HepG2 (cell line): ENCODE data around the gene TFPI. TPM values are rescaled to one million over a fixed set of nuclear protein-coding genes. Genes with fewer than 3 reads are reported as not detected.

Experiments used
- ATAC-seq: fragments of 200-7000 bp; cut with Tn5 transposase; 3 replicates; pipeline ENCODE4 v1.9.1; 2020; ENCODE audit warnings: mild to moderate bottlenecking, moderate library complexity
- BruUV-seq: library from RNA; stranded (reverse); fragments of 400-500 nt; replicated peaks from 2 replicates; lab custom pipeline; 2021; lab: Mats Ljungman, UMichigan
- CTCF ChIA-PET: fragments of 300-600 bp; formaldehyde crosslinking; extraction: SDS; loops from one replicate; lab custom pipeline; 2021; ENCODE audit warnings: low total read pairs, inconsistent platforms, low intra/inter-chr PET ratio; lab: Yijun Ruan, JAX
- POLR2A ChIA-PET: fragments of 350-600 bp; sonication (Branson Sonifier 250); formaldehyde crosslinking; loops from one replicate; lab custom pipeline; 2020; ENCODE audit warnings: antibody characterized with exemption, inconsistent platforms; lab: Yijun Ruan, JAX
- DNase-seq: peaks from one replicate; pipeline ENCODE4 v3.0.0-alpha.2; 2015; ENCODE audit warnings: low spot score
- FAIRE-seq: peaks from 3 replicates; lab custom pipeline; 2011; peaks lifted over from hg19 to GRCh38; lab: Jason Lieb, UNC
- H2AFZ ChIP-seq: one replicate; pipeline ENCODE4 v1.6.1; 2011; ENCODE audit warnings: low read length, inconsistent platforms
- H3K27ac ChIP-seq: fragments of 300-600 bp; 3 replicates; pipeline ENCODE4 v1.8.0; 2011; ENCODE audit warnings: mixed run types, mild to moderate bottlenecking, mixed read lengths, low read length, inconsistent platforms; ENCODE audit not compliant: insufficient read depth; ENCODE audit errors: extremely low read length
- H3K27me3 ChIP-seq, 2 experiments: fragments of 200-600 bp in 1 of 2; 2 replicates in 1 of 2; 3 replicates in 1 of 2; pipeline versions ENCODE4 v1.6.0 to v1.8.0; 2011; ENCODE audit warnings: low read length in 2 of 2, mild to moderate bottlenecking in 2 of 2, moderate library complexity in 2 of 2, inconsistent platforms in 1 of 2; ENCODE audit not compliant: insufficient read depth in 2 of 2, control insufficient read depth in 1 of 2
- H3K36me3 ChIP-seq, 2 experiments: fragments of 200-600 bp in 1 of 2; replicated peaks in 1 of 2; 2 replicates in 1 of 2; 3 replicates in 1 of 2; pipeline versions ENCODE4 v1.5.1 to v1.8.0; 2011; ENCODE audit warnings: low read length in 2 of 2, inconsistent platforms in 1 of 2; ENCODE audit not compliant: insufficient read depth in 2 of 2, control insufficient read depth in 1 of 2
- H3K4me1 ChIP-seq: 2 replicates; pipeline ENCODE4 v1.5.1; 2012; ENCODE audit warnings: low read length, inconsistent platforms; ENCODE audit not compliant: insufficient read depth
- H3K4me2 ChIP-seq: 2 replicates; pipeline ENCODE4 v1.6.0; 2011; ENCODE audit warnings: low read depth, low read length, inconsistent platforms
- H3K4me3 ChIP-seq, 3 experiments: fragments of 200-600 bp in 1 of 3; sonication (generic), shearing (Covaris generic) in 1 of 3; replicated peaks in 1 of 3; 2 replicates each; pipeline ENCODE4 v1.5.1; 2011 to 2016; ENCODE audit warnings: low read length in 3 of 3, inconsistent platforms in 2 of 3, low read depth in 2 of 3, mild to moderate bottlenecking in 2 of 3, control low read depth in 1 of 3, mixed read lengths in 1 of 3; ENCODE audit not compliant: insufficient read depth in 1 of 3
- H3K79me2 ChIP-seq: one replicate; pipeline ENCODE4 v1.6.1; 2011; ENCODE audit warnings: low read length, inconsistent platforms; ENCODE audit not compliant: insufficient read depth
- H3K9ac ChIP-seq: 2 replicates; pipeline ENCODE4 v1.6.0; 2011; ENCODE audit warnings: mild to moderate bottlenecking, low read depth, low read length, inconsistent platforms; ENCODE audit not compliant: insufficient read depth
- H3K9me3 ChIP-seq: 2 replicates; pipeline ENCODE4 v1.5.1; 2012; ENCODE audit warnings: mild to moderate bottlenecking, low read length
- H4K20me1 ChIP-seq: 2 replicates; pipeline ENCODE4 v1.6.0; 2011; ENCODE audit warnings: inconsistent platforms, mild to moderate bottlenecking, low read length, moderate library complexity; ENCODE audit not compliant: insufficient read depth
- POLR2AphosphoS5 ChIP-seq: IDR thresholded peaks from 2 replicates; pipeline ENCODE4 v1.6.1; 2012; ENCODE audit warnings: low read depth, low read length
- TRIM24 ChIP-seq: sonication (generic); formaldehyde crosslinking; IDR thresholded peaks from 2 replicates; pipeline ENCODE4 v1.8.0; 2022; ENCODE audit warnings: mild to moderate bottlenecking, missing genetic modification reagents
- ZNF160 ChIP-seq: sonication (generic); formaldehyde crosslinking; IDR thresholded peaks from 2 replicates; pipeline ENCODE4 v1.8.0; 2022; ENCODE audit warnings: mild to moderate bottlenecking, inconsistent platforms, missing genetic modification reagents
- WGBS: methylation state at CpG from one replicate; pipeline ENCODE4 v1.1.6; 2017; ENCODE audit warnings: low lambda C conversion rate; 5-methylcytosine and 5-hydroxymethylcytosine counted together
- in situ Hi-C: cut with HindIII; loops from 2 replicates; pipeline ENCODE4 v1.10.0; 2017; ENCODE audit warnings: low pct_unique_long_range_greater_than_20kb; ENCODE audit not compliant: extremely low pct_ligation_motif_present
- intact Hi-C: fragments of 100-400 bp; cut with micrococcal nuclease; formaldehyde crosslinking; loops from one replicate; pipeline ENCODE4 v1.10.0; 2022; ENCODE audit not compliant: unreplicated experiment
- polyA plus RNA-seq, 8 experiments: library from polyadenylated mRNA; depleted of rRNA in 3 of 8; stranded (reverse) in 7 of 8; unstranded in 1 of 8; fragments of >200 nt; fragmentation: Illumina TruSeq in 4 of 8; extraction: Trizol in 4 of 8; gene quantifications; 2 replicates each; pipeline versions ENCODE4 v1.2.1 to v1.2.3, GENCODE V29; 2011 to 2016; ENCODE audit warnings: low read depth in 4 of 8, missing spikeins in 1 of 8, mixed read lengths in 1 of 8; ENCODE audit not compliant: insufficient read depth in 1 of 8
- total RNA-seq, 5 experiments: library from RNA; depleted of rRNA; stranded (reverse); fragments of >200 nt; fragmentation: Illumina TruSeq; extraction: Trizol; gene quantifications; 2 replicates each; pipeline ENCODE4 v1.2.3, GENCODE V29; 2016; ENCODE audit warnings: low read depth in 1 of 5
- TF ChIP-seq, protein P1 (sequence below): sonication (generic); formaldehyde crosslinking; IDR thresholded peaks from 2 replicates; pipeline ENCODE4 v1.5.1; 2020; ENCODE audit warnings: missing genetic modification reagents, mild to moderate bottlenecking, borderline replicate concordance
- TF ChIP-seq, protein P2 (sequence below): sonication (generic); formaldehyde crosslinking; IDR thresholded peaks from 2 replicates; pipeline ENCODE4 v1.5.1; 2020; ENCODE audit warnings: missing genetic modification reagents, mild to moderate bottlenecking, borderline replicate concordance

TFPI gene
- total and polyA plus RNA-seq, 2 of the 13 experiments (the other 11 are each of a cell fraction or from before 2014, with no cell fraction given), result 301 to 436 TPM

DNA sequence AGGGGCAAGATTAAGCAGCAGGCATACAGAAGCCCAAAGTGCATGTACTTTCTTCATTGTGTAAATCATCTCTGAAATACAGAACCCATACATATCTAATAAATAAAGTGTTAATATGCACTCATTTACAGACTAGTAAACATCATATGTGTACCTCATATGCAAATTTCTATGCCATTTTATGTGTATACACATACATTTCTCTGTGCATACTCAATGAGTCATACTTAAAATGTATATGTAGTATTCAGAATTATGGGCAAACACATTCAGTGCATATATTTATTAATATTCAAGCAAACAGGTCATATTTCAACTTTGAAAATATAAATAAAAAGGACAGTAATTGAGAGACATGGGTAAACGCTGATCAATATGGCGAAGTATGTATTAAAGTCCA lies 50.5 kb downstream of the TFPI start:
- Histone ChIP-seq H3K4me3 (no peak overlapping the region), H4K20me1 (peaks cover 13% of the 10 kb centered on the region; the same call in 1 of the 2 replicates), H3K4me2 (peak overlapping the region; percentile 45)
- intact Hi-C loops, result no loop called here
- no peak for ATAC-seq
- no peak for TF ChIP-seq TRIM24 (CRISPR knock-in tag)
- TF ChIP-seq, protein P1, sequence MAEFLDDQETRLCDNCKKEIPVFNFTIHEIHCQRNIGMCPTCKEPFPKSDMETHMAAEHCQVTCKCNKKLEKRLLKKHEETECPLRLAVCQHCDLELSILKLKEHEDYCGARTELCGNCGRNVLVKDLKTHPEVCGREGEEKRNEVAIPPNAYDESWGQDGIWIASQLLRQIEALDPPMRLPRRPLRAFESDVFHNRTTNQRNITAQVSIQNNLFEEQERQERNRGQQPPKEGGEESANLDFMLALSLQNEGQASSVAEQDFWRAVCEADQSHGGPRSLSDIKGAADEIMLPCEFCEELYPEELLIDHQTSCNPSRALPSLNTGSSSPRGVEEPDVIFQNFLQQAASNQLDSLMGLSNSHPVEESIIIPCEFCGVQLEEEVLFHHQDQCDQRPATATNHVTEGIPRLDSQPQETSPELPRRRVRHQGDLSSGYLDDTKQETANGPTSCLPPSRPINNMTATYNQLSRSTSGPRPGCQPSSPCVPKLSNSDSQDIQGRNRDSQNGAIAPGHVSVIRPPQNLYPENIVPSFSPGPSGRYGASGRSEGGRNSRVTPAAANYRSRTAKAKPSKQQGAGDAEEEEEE (CRISPR knock-in tag), result no peak
- no peak for TF ChIP-seq ZNF160
- TF ChIP-seq, protein P2, sequence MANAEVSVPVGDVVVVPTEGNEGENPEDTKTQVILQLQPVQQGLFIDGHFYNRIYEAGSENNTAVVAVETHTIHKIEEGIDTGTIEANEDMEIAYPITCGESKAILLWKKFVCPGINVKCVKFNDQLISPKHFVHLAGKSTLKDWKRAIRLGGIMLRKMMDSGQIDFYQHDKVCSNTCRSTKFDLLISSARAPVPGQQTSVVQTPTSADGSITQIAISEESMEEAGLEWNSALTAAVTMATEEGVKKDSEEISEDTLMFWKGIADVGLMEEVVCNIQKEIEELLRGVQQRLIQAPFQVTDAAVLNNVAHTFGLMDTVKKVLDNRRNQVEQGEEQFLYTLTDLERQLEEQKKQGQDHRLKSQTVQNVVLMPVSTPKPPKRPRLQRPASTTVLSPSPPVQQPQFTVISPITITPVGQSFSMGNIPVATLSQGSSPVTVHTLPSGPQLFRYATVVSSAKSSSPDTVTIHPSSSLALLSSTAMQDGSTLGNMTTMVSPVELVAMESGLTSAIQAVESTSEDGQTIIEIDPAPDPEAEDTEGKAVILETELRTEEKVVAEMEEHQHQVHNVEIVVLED (CRISPR knock-in tag), result peak; percentile 15; the same call in 1 of the 2 replicates
- TF ChIP-seq POLR2AphosphoS5, result peak; percentile 10
- TF ChIP-seq, all 625 proteins: peak for 2
- no peak overlapping the region for H3K9ac ChIP-seq
- no peaks in the 10 kb centered on the region for H3K9me3 ChIP-seq
- CTCF ChIA-PET, result no interaction called here
- no peak overlapping the region for H3K27ac ChIP-seq
- peaks cover 80% of the 10 kb centered on the region for H3K4me1 ChIP-seq
- no peak overlapping the region for H2AFZ ChIP-seq
- H3K36me3 ChIP-seq, result peaks cover 1 to 36% of the 10 kb centered on the region in 2 experiments; a peak in 4 of 5 replicates
- no peak for FAIRE-seq
- whole genome bisulfite sequencing, result 64% methylated on average over 2 of the region's 2 CpGs
- no peak for DNase-seq
- in situ Hi-C loops, result loop anchor here (5.0 to 10.0 kb wide), 2 partner anchors 74 to 341 kb away; no protein-coding TSS in a partner anchor
- H3K79me2 ChIP-seq, result peaks cover 81% of the 10 kb centered on the region
- no peaks in the 10 kb centered on the region for H3K27me3 ChIP-seq
- BruUV-seq, result no TSS peak
- POLR2A ChIA-PET, result interaction anchor here (2.9 kb wide), 1 partner anchor 46 kb away, joined by 11 read pairs; no protein-coding TSS in a partner anchor
